HK-2 (cell line): ENCODE results near the gene TMEM269.
A peak's percentile ranks its signal among the peaks of the same experiment; 100 is the strongest.

Experiments used
- DNase-seq: peaks from one replicate; pipeline ENCODE4 v3.0.0-alpha.2; 2018; ENCODE audit not compliant: unreplicated experiment

TMEM269 gene, protein sequence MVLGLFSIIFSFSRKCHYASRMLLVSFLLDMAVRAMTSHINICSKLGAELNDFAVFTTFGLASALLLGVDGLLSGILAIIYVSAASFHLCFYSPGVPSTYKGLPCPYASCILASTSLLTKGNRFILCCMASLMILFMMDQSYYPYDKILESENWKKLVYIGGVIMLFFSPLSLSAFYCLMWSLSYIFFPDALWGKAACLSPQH

DNA sequence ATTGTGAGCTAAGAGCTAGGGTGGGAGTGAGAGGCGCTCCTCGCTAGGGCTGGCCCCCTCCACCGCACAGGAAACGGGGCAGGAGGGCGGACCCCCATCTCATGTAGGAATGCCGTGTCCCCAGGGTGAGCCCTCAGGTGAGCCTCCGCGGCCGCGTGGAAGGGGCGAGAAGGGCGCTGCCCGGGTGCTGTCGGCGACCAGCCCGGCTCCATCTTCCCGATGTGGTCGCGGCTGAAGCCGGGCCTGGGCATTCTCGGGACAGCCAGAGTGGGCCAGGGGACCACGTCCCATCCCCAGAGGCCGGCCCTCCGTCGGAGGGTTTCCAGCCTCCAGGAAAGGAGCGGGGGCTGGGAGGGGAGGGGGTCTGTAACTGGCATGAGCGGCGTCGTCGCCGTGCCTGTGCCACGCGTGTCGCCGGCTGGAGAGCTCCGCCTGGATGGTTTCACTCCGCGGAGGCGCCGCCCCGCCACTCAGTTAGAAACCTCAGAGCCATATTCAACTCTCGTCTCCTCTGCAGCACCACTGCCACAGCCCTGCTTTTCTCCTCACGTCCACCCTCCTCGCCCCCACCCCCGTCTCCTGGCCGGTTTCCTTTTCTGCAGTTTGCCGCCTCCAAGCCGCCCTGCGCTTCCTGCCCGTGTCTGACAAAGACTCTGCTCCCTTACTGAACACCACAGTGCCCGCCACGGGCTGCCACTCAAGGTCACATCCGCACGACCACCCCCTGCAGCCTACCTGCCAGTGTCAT lies at the start of gene TMEM269:
TSS of gene TMEM269 (plus strand) at position 46 of the 748 bp plus-strand sequence. CDS start 4,903 bp downstream, outside the sequence.
- no peak for DNase-seq

DNA sequence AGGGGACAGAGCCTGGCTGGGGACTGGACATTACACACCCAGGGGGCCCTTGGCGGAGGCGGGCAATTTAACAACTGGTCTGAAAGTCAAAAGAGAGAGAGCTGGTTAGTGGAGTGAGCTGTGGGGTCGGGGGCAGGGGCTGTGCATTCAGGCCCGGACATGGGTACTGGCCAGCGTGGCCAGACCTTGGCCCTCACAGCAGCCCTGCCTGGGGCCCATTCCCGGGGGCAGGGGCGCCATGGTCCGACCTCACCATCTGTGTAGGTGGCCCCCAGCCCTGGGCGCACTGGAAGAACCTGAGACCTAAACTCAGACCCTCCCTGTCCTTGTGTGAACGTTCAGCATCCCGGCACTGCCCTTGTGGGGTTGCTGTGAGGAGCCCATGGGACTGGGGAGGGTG lies 49.7 kb upstream of the TMEM269 start:
- no peak for DNase-seq

DNA sequence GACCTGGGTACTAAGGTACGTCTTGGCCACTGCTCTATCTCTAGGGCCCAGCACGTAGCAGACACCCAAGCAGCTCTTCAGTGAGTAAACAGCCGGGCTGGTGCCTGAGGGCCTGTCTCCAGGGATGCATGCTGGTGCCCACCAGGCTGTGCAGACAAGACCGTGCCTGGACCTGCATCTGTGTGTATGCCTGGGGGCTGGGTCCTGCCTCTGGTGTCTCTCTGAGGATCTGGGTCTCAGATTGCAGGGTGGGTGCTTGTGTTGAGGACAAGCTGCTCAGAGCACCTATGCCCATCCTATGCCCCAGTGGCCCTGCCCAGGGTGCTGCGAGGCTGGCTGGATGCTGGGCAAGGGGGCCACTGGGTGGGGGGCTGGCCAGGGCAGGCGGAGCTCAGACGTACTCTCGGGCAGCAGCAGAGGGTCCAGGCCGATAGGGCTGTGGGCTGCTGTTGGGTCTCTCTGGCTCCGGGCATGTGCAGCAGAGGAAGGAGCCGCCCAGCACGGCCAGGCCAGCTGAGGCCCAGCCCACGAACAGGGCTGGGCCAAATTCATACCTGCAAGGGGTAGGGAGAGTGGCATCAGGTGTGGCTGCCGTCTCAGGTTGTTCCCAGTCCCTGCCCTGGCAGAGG lies 49.2 kb upstream of the TMEM269 start:
- no peak for DNase-seq

DNA sequence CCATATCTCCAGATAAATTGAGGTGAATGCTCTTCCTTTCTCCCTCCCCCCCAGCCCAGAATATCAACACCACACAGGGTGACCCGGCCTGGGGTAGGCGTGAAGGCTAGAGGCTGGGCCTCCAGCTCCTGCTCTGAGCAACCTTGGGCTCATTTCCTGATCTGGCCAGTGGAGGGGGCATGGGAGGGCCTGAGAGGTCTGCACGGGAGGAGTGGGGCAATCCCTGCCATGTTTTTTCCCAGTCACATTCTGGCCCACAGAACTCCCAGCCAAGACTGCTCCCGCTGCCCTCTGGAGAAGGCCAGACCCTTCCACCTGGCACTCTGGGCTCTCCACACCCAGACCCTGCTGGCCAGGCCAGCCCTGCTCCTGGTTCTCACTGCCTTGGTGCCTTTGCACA lies 48.6 kb upstream of the TMEM269 start:
- peak; percentile 38 for DNase-seq

DNA sequence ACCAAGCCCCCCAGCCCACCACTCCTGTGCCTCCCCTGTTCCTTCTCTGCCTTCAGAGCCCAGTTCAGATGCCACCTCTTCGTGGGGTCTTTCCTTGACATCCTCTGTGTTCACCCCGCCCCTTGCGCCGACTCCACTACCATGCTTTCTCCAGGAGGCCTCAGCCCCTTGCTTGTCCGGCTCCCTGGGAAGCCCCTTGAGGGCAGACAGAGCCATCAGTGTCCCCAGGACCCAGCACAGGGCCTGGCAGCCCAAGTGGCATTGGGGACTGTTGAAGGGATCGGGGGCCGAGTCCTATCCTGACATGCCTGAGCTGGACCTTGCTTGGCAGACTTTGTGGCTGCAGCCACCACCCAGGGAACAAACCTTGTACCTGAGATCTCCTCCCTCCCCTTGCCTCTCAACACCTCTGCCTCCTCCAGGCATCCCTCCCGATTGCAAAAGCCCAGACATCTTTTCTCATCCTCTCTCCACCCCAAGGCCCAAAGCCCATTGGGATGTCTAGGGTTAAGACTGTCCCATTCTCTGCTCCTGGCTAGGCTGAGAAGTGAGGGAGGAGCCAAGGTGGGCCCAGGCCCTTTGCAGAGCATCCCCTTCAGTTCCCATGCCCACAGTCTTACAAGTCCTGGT lies 48.1 kb upstream of the TMEM269 start:
- DNase-seq: no peak

DNA sequence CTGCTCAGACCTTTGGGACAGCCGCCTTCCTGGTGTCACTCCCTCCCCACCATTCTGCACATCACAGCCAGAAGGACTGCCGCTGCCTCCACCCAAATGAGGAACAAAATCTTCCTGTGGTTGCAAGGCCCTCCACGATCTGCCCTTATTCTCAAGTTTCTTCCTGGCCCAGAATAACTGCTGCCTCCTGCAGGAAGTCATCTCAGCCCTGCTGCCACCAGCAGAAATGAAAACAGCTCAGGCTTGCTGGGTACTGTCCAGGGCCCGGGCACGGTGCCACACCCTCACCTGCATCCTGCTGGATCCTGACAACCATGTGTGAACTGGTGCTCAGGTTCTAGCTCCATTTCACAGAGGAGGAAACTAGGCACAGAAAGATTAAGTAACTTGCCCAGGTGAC lies 47.5 kb upstream of the TMEM269 start:
- DNase-seq: no peak

DNA sequence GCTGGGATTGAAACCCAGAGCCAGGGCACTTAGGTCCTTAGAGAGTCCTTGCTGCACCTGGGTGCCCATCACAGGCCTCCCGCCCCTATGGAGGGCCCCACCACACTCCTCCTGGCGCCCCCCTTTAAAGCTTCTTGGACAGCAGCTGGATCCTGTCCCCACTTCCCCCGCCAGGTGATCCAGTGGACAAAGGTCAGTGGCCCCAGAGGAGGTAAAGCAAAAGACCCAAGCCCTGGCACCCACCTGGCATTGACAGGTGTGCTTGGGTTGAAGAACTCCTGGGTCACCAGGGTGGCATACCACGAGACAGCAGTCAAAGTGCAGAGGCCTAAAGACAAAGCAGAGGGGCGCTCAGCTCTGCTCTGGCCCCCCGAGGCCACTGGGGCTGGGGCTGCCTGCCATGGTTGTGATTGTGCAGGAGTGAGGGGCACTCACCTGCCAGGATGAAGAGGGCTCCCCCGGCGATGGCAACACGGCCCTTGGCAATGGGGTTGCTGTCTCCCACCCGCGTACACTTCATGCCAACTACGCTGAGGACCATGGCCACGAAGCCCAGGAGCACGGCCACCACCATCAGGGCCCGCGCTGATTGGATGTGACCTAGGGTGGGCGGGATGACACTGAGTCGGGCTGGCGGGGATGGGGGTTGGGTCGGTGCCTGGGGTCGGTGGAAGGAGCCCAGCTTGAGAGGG lies 46.7 kb upstream of the TMEM269 start:
- no peak for DNase-seq

DNA sequence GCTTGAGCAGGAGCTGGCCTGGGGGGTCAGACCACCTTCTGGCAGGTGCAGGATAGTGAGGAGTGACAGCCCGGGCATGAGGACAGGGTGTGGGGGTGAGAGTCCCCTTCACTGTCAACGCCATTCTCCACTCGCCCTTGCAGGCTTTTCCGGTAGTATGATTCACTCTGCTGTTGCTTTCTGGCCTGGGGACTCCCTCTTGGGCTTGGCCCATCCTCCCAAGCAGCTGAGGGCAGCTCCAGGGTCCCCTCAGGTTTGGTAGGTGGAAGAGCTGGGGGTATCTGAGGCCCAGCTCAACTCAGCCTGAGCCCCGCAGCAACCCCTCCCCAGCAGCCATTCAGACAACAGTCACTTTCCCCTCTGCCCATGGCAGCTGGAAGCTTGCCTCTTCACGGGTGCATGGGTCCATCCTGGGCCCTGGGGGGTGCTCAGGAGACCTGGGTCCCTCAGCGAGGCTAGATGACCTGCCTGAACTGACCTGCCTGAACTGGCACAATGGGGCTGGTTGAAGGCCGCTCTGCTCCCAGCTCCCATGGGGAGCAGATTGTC lies 46.0 kb upstream of the TMEM269 start:
- no peak for DNase-seq

DNA sequence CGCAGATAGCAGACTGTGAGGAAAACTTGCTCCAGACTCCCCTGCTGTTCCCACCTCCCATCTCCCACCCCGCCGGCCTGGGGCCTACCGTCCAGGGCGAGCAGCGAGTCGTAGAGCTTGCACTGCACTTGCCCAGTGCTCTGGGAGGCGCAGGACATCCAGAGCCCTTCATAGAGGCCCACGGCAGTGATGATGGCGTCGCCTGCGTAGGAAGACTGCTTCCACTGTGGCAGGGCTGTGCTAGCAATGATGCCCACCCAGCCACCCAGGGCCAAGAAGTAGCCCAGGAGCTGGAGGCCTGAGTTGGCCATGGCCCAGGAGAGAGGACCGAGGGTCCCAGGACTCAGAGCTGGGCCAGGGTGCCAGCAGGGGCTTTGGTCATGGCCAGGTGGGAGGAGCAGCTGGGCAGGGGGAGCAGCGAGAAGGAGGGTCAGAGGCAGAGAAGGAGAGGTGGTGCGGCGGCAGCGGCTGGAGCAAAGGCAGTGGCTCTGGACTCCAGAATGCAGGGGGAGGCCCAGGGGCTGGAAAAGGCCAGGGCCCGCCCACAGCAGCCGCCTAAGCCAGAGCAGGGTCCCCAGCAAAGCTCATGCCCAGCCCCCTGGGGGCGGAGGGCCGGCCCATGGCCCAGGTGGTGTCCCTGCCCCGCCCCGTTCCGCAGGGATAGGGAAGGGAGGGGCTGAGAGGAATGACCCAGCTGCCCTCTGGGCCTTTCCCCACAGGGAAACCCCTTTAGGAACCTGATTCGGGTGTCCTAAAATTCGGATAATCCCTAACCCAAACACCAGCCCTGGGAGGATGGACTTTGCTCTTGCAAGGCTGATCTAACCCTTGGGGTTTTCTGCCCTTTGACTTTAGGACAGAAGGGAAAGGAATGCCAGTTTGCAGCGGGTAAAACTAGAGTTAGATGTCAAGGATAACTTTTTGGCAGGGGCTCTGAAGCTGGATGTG lies 44.8 kb upstream of the TMEM269 start, which contains the start of gene CLDN19:
TSS of gene CLDN19 (minus strand) at position 484 of the 948 bp plus-strand sequence. CDS start at position 311, 173 bp downstream.
- no peak for DNase-seq

DNA sequence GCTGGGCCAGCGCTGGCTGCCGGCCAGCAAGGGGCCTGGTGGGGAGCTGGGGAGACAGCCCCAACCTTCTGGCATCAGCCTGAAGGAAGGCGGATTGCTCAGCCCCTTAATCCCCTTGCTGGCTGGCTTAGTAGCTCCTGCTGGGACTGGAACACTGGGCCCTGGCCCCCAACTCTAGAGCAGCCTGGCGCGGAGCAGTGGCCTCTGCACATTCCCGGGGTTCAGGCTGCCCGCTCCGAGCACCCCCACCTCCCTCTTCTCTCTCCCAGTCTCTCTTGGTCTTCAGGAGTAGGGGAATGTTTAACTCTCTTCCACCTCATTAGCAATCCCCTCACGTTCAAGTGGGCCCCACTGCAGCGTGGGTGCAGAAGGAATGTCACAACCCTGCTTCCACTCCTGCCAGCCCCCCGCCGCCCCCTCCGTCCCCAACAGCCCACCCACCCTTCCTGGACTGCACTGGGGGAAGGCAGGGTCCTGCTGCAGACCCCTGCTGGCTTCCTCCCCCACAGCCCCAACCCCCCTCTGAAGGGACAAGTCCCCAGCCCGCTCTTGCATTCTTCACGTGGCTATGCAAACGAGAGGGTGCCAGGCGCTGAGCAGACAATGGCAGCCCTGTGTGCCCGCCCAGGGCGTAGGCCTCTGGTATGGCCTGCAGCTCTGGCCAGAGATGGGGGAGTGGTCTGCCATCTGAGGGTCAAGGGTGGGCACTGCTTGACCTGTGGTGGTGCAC lies 43.8 kb upstream of the TMEM269 start:
- DNase-seq: no peak

DNA sequence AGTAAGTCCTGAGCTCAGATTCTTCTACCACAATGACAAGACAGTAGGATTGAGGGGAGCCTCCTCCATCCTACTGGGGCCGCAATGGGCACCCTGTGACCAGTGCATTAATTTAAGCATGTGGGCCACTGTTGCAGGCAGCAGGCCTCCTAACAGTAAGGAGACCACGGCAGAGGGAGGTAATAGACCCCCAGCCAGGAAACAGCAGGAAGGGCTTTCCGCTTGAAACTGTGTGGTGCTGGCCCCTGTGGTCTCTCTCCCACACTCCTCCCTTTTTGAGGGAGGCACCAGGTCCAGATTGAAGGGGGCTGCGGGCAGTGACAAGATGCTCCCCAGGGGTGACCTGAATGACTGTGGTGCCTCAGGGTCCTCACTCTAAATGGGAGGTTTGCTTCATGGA lies 43.1 kb upstream of the TMEM269 start:
- no peak for DNase-seq

DNA sequence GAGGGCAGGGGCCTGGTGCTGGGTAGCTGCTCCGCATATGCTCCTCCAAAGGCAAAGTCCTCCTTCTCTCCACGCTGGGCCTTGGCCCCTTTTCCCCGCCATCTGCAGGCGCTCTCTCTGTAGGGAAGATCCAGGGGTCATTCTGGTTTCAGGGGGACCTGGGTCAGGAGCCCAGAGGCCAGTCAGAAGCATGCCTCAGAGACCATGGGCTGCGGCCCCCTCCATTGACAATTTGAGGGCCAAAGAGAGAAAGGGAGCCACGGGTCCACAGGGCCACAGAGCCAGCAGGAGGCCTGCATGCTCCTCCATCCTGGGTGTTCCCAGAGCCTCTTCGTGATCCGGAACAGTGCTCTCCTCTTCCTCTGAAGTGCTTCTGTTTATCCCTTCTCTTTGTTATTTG lies 42.6 kb upstream of the TMEM269 start:
- DNase-seq: no peak

DNA sequence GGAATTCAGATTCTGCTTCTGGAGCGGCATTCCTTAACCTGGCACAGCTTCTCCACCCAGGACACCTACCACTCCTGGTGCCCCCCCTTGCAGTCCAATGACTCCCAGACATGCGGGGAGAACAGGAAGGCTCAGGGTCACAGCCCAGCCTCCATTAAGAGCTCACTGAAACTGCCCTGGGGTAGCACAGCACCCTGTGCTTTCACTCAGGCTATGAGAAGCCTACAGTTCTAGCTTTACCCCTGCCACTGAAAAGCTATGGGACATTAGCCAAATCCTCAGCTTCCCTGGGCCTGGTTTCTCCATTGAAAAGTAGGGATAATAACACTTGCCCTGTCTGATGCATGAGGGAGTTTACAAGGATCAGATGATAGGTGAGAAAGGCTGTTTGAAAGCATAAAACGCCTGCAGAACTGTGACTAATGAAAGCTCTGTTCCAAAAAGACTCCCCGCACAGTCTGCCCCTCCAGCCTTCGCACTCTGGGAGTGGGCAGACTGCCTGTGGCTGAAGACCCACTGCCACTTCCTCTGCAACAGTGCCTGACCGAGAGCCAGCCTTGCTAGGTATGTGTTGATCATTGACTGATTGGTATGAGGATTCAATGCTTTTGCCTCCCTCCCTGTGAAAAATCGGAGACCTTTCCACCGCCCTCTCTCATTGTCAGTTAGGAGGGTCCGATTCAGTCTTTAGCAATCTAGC lies 42.0 kb upstream of the TMEM269 start:
- no peak for DNase-seq

DNA sequence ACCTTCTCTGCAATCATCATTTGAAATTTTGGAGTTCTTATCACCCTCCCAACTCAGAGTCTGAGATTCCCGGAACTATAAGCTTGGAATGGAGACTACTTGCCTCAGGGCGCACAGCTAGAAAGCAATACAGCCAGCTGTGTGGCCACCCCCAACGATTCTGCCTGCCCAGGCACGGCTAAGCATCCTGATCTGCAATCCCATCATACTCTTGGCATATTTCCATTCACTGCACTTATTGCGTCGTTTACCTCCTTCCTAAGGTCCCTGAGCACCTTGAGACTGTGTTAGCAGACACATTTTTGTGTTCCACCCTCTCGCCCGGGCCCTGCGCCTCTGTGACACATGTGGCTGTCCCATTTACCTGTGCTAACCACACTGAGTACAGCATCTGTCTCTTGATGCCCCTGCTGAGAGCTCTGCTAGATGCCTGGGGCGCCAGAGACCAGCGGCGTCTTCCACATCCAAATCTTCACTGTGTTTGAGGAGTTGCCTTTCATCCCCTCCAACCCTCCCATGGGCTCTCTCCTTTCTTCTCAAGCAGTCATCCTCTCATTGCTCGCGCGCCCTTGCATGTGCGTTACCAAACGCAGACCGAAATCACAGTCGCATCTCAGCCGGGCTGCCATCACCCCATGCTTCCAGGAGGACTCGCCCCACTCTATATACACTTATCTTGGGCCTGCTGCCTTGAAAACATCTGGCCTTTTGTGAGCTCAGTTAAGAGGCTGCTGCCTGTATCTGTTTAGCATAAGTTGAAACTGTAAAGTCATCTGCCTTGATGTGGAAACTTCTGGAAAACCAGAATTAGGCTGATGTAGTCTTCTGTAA lies 41.3 kb upstream of the TMEM269 start:
- no peak for DNase-seq

DNA sequence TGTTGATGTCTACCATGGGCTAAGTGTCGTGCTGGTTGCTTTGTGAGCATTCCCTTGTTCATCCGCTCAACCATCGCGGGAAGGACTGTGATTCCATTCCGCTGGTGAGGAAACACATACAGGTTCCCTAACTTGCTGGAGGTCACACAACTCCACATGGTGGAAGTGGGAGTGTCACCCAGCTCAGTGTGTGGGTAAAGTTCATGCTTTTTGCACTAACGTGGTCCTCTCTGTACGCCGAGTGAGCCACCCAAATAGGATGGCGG lies 40.7 kb upstream of the TMEM269 start:
- no peak for DNase-seq

DNA sequence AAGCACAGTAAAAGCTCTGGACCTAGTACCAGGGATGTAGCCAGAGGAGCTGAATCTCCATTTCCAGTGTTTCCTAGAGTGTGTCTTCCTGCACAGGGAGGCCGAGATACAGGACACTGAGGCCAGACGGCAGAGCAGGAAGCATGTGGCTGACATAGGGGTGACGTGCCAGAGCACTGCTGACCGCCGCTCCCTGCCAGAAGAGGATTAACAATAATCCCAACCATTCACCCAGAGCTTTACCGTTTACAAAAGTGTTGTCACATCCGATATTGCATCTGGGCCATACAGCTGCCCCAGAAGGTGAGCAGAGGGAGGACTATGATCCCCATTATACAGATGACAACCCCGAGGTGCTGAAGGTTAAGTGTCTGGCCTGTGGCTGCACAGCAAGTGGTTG lies 38.9 kb upstream of the TMEM269 start:
- DNase-seq: no peak

DNA sequence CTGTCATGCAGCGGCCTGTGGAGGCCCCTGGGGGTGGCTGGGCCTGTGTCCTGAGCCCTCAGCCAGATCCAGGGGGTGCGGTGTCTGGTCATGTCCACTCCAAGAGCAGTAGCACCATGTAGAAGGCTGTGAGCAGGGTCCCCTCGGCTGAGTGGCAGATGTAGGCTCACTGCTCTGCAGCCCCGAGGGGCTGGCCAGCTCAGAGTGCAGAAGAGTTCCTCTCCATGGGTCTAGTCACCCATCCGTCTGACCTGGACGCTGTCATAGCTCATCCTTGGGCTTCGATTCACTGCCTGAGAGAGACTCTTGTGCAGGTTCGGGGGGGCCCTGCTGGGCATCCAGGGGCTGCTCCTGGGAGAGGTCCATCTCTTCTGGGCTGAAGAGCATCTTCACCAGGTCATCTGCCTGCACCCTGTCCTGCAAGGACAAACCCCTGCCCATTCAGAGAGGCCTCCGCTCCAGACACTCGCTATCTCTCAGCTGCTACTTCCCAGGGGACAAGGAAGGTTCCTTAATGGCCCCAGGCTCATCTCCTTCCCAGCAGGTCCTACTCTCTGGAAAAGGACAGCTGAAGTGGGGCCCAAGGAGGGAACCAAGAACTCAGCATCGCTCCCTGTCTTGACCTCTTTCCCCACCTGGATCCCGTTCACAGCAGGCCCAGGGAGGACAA lies 38.2 kb upstream of the TMEM269 start:
- no peak for DNase-seq

DNA sequence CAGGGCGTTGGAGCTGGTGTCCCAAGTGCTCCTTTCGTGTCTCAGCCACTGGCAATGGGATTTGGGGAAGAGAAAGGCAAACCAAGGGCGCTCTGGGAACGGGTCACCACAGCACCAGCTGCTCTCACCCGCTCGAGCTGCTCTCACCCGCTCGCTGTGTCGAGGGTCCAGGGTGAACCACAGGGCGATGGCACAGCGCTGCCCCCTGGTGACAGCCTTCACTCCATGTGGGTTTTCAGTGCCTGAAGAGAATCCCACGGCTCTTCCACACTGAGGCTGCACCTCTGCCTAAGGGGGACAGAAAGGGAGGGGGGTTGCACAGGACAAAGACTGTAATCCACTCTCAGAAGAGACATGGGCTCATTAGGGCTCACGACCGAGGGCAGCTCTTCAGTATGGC lies 37.7 kb upstream of the TMEM269 start:
- DNase-seq: no peak
